PFSK-1 (cell line): ENCODE data around the gene CRLF2.

ENCODE experiments used
- FOXP2 ChIP-seq: optimal IDR thresholded peaks from 2 replicates; pipeline ENCODE3; 2011; ENCODE audit warnings: borderline replicate concordance, control low read depth, inconsistent platforms; ENCODE audit not compliant: insufficient read depth; ENCODE audit errors: extremely low read length, extremely low read depth
- POLR2AphosphoS5 ChIP-seq: IDR thresholded peaks from 2 replicates; pipeline ENCODE4 v1.6.1; 2012; ENCODE audit warnings: low read depth, mild to moderate bottlenecking, control low read depth, low read length, moderate library complexity
- SIN3A ChIP-seq: IDR thresholded peaks from 2 replicates; pipeline ENCODE4 v1.6.1; 2012; ENCODE audit warnings: mild to moderate bottlenecking, low read length, moderate library complexity, borderline replicate concordance; ENCODE audit not compliant: insufficient read depth
- TAF1 ChIP-seq: IDR thresholded peaks from 2 replicates; pipeline ENCODE4 v1.6.1; 2012; ENCODE audit warnings: low read length, control low read depth, borderline replicate concordance; ENCODE audit not compliant: insufficient read depth
- TF ChIP-seq, protein P1 (sequence below), 2 experiments: IDR thresholded peaks; 2 replicates each; pipeline versions ENCODE4 v1.6.1 to v1.8.0; 2011 to 2012; ENCODE audit warnings: low read depth in 2 of 2, low read length in 2 of 2, control low read depth in 1 of 2, inconsistent platforms in 1 of 2, mild to moderate bottlenecking in 1 of 2, moderate library complexity in 1 of 2; ENCODE audit not compliant: insufficient read depth in 1 of 2

CRLF2 gene

DNA sequence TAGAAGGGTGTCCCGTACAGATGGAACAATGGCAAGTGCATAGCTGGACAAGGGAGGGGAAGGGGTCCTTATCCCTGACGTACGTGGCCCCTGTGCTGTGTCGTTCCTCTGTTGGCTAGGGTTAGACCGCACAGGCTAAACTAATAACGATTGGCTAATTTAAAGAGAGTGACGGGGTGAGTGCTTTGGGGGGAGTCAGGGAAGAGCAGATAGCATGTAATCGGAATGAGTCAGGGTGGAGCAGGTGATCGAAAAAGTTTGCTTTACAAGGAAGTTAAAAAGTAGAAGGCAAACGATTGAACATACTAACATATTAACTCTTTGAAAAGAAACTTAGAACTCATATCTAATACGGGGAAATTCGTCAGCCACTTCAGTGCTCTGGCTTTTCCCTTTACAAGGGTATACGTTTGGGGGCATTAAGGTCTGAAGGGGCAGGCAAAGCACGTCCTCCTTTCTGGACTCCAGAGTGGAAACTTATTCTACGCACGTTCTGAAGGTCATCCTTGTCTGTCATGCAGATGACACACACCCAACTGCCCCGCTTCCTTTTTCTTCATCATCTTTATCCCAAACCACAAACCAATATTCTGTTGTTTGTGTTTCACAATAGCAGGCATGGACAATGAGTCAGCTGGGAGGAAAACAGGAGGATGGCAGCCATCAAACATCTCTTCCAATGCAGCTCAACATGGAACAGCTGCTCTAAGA, 10.2 kb upstream of the CRLF2 start:
- TF ChIP-seq SIN3A = no peak
- no peak for TF ChIP-seq FOXP2
- TF ChIP-seq, protein P1, sequence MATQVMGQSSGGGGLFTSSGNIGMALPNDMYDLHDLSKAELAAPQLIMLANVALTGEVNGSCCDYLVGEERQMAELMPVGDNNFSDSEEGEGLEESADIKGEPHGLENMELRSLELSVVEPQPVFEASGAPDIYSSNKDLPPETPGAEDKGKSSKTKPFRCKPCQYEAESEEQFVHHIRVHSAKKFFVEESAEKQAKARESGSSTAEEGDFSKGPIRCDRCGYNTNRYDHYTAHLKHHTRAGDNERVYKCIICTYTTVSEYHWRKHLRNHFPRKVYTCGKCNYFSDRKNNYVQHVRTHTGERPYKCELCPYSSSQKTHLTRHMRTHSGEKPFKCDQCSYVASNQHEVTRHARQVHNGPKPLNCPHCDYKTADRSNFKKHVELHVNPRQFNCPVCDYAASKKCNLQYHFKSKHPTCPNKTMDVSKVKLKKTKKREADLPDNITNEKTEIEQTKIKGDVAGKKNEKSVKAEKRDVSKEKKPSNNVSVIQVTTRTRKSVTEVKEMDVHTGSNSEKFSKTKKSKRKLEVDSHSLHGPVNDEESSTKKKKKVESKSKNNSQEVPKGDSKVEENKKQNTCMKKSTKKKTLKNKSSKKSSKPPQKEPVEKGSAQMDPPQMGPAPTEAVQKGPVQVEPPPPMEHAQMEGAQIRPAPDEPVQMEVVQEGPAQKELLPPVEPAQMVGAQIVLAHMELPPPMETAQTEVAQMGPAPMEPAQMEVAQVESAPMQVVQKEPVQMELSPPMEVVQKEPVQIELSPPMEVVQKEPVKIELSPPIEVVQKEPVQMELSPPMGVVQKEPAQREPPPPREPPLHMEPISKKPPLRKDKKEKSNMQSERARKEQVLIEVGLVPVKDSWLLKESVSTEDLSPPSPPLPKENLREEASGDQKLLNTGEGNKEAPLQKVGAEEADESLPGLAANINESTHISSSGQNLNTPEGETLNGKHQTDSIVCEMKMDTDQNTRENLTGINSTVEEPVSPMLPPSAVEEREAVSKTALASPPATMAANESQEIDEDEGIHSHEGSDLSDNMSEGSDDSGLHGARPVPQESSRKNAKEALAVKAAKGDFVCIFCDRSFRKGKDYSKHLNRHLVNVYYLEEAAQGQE (IDR thresholded peaks at IDR 0.05; ENCODE audit: insufficient read depth in 1 of 2, low read depth in 2 of 2, low read length in 2 of 2) = no peak
- no peak for TF ChIP-seq TAF1

DNA sequence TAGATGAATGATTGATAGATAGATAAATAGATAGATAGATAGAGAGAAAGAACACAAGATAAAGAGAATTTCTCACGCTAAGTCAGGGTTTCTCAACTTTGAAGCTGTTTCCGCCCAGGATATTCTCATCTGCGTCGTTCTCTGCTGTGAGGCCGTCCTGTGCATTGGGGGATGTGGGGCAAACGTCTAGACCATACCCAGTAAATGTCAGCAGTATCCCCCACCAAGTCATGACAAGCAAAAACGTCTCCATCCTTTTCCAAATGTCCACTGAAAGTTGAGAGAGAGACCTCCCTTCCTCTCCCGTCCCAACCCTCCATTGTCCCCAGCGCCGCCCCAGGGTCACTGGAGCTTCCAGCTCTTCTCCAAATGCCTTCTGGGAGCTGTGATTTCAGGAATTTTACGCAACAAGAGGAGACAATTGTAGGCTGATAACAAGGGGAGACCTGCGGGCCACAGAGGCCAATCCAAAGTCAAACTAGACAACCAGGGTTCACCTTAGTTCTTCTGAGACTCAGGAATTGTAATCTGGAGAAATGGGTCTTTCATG, 8.9 kb upstream of the CRLF2 start:
- no peak for TF ChIP-seq FOXP2
- no peak for TF ChIP-seq SIN3A
- TF ChIP-seq, protein P1 (IDR thresholded peaks at IDR 0.05; ENCODE audit: insufficient read depth in 1 of 2, low read depth in 2 of 2, low read length in 2 of 2) = no peak
- TF ChIP-seq TAF1 = no peak
- no peak for TF ChIP-seq POLR2AphosphoS5

DNA sequence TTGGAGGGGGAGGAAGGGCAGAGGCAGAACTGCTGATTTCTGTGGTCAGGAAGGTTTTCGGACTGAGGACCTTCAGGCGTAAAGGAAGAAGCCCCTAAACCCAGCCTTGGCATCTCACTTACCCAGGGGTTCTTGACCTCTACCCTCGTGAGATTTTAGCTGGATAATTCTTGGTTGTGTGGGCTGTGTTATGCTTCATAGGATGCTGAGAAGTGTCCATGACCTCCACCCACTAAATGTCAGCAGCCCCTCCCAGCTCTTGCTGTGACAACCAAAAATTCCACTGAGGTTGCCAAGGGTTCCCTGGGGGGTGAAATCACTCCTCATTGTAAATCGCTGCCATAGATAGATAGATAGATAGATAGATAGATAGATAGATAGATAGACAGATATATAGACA, 5.8 kb upstream of the CRLF2 start:
- TF ChIP-seq TAF1 (no peak), POLR2AphosphoS5 (no peak), FOXP2 (no peak), SIN3A (no peak)
- TF ChIP-seq, protein P1 (IDR thresholded peaks at IDR 0.05; ENCODE audit: insufficient read depth in 1 of 2, low read depth in 2 of 2, low read length in 2 of 2) = no peak

DNA sequence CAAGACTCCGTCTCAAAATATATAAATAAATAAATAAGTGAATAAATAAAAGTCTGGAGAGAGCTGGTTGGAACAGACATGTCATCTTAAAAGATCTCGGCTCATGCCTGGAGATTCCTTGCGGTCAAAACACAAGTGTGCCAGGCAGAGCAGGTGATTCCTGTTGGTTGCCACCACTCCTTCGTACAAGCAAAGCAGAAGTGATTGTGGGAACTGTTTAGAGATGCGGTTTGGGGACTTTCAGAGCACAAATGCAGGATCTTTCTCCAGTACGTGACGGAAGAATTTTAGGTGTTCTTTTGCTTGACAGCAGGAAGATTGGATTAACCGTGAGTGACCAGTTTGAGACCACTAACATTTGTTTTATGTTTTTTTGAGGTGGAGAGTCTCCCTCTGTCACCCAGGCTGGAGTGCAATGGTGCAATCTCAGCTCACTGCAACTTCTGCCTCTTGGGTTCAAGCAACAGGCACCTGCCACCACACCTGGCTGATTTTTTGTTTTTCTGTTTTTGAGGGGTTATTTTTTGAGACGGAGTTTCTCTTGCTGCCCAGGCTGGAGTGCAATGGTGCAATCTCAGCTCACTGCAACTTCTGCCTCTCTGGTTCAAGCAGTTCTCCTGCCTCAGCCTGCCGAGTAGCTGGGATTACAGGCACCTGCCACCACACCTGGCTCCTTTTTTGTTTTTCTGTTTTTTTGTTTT, 2.8 kb upstream of the CRLF2 start:
- no peak for TF ChIP-seq TAF1
- no peak for TF ChIP-seq POLR2AphosphoS5
- TF ChIP-seq, protein P1 (IDR thresholded peaks at IDR 0.05; ENCODE audit: insufficient read depth in 1 of 2, low read depth in 2 of 2, low read length in 2 of 2) = no peak
- TF ChIP-seq SIN3A = no peak
- TF ChIP-seq FOXP2 = no peak
